ENCODE measurements around the gene WAS. TPM values are rescaled to one million over a fixed set of nuclear protein-coding genes. Genes with fewer than 3 reads are reported as not detected.

Gene WAS
- total RNA-seq, 1 donor from 2014 or later: 0.30 TPM

GRCh38 chrX:48711929-48712505 is 28.4 kb downstream of the WAS start:
- no peak for DNase-seq (ENCODE audit: low read depth)

GRCh38 chrX:48713847-48714246 is 30.2 kb downstream of the WAS start:
- no peak for DNase-seq (ENCODE audit: low read depth)

DNA sequence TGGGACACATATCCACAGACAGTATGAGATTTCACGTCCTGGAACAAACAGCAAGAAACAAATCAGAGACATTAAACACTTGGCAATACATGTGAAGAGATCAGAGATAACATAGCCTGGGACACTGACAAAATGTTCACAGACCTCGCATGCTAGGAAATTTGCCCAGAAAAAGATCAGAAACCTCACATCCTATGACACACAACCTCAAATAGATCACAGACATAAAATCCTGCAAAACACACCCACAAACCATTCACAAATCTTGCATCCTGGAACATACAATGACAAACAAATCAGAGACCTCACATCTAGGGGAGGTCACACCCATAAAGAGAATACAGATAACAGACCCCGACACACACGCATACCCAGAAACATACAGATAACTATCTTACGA is 31.0 kb downstream of the WAS start:
- DNase-seq (ENCODE audit: low read depth): no peak

GRCh38 chrX:48715072-48715471 is 31.5 kb downstream of the WAS start:
- DNase-seq (ENCODE audit: low read depth): no peak

DNA sequence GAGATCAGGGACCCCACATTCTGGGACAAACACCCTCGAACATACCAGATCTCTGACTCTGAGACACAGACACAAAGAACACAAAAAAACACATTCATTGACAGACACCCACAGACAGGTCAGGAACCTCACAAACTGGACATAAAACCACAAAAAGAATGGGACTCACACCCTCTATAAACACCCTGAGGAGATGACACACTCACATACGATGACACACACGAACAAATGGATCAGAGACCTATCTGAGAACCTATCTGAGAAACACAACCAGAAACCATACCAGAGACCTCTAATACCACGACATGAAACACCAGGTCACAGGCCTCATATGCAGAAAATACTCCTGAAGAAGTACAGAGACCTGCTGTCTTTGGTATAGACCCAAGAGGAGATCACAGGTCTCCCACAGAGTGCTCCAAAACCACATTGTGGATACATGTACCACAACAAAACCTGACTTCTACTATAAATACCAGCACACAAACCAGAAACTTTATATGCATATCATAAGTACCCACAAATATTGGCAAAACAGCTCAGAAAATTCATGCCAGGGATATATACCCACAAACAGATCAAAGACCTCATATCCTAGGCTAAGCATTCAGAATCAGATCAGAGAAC is 32.4 kb downstream of the WAS start:
- no peak for DNase-seq (ENCODE audit: low read depth)

- DNase-seq (ENCODE audit: low read depth): no peak
Observed at GRCh38 chrX:48719958-48720357, 36.4 kb downstream of the WAS start.

GRCh38 chrX:48720577-48721250 is 37.1 kb downstream of the WAS start:
- no peak for DNase-seq (ENCODE audit: low read depth)

DNA sequence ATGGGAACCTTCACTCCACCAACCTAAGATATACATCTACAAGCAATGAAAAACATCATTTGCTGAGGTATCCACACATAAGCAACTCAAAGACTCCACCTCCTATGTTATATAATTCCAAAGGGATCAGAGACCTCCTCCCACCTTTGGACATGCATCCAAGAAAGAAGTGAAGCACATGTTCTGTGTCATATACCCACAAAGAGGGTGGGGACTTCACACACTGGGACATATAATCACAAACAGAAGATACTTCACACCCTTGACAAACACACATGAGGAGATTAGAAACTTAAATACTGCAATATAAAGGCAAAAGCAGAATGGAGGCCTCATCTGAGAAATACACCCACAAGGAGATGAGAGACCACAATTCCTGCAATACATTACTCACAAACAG is 38.3 kb downstream of the WAS start:
- no peak for DNase-seq (ENCODE audit: low read depth)

DNA sequence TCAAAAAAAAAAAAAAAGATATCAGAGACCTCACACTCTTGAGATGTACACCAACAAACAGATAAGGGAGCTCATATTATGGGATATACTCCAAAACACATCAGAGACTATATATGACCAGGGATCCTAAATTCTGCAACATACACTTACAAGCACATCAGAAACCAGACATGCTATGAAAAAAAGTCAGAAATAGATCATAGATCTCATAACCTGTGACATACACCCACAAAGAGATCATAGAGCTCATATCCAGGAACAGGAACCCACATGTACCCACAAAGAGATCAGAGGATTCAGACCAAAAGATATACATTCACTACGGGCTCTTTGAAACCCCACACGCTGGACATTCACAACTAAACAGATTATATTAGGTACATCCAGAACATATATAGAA is 43.0 kb downstream of the WAS start:
- no peak for DNase-seq (ENCODE audit: low read depth)

DNA sequence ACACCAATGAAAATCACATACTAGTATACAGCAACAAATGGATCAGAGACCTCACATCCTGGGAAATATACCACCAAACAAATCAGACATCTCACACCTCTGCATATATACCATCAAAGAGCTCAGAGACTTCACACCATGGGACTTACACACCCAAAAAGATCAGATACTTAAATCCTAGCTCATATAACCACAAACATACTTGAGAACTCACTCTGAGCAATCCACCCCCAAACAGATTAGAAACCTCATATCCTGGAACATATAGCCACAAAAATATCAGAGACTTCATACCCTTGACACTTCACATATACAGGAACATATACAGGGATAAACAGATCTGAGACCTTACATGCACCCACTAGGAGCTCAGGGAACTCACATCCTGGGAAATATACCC is 45.1 kb downstream of the WAS start:
- DNase-seq (ENCODE audit: low read depth): no peak

GRCh38 chrX:48736303-48736702 is 52.7 kb downstream of the WAS start:
- DNase-seq (ENCODE audit: low read depth): no peak

DNA sequence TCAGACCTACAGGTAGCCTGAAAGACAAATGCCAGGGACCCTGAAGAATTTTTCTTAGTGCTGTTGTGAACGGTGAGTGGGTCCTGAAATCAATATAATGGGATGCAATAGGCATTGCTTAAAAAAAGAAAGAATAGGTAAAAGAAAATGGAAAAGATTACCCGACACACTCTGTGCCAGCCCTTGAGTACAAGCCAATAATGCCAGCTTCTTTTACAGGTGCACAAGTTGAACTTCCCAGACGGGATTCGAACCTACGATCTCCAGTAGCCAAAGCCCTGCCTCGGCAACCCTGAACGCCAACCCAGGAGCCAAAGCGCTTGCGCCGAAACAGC is 53.2 kb downstream of the WAS start:
- no peak for DNase-seq (ENCODE audit: low read depth)

DNA sequence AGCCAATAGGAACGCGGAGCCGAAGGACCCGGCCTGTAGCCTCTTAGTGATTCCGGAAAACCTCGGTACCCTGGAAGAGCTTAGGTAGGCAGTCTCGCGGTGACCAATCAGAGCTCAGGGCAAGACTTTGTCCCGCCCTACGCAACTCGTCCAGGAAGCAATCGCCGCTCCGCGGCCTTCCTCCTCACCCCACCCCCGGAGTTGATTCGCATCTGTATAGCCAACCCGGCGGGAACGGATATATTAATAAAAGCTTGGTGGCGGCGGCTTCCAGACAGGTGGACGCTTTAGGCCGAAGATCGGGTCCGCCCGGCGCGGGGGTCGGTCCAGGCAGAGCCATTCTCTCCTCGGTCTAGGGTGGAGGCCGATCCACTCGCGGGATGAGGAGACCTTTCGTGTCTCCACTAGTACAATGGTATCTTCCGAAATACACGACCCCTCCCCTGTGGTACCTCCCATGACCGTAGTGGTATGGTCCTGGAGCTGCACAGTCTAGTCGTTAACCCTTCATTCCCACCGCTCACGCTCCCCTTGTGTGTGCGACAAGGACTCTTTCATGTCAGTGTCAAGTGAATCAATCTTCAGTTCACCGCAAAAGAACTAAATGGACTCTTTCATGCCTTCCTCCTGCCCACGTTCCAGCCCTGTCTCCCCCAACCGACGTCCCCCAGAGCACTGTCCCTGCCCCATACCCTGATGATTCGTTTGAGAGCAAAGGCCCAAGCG is 53.8 kb downstream of the WAS start:
- peak; percentile 96 for DNase-seq (ENCODE audit: low read depth)

DNA sequence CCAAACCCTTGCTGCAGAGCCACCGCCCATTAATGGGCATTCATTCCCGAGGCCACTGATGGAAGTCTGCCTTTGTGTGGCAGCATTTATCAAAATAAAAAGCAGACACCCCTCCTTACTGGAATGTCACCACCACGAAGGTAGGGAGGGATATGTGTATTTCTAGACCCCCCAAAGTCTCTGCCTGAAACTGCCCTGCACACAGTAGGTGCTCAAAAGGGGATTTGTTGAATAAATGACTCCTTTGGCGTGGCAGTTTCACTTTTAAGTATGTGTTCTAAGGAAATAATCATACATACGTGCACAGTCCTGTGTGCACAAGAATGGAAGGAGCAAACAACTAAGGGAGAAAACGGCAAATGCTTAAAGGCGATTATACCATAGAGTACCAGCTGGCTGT is 54.3 kb downstream of the WAS start:
- no peak for DNase-seq (ENCODE audit: low read depth)

Other genes with a start within 250 kb of the WAS start
- gene SLC38A5, start 213.5 kb upstream of the WAS start, total RNA-seq: 27.7 and 53.7 TPM in 2 replicates
- gene FTSJ1, start 207.6 kb upstream of the WAS start, total RNA-seq: 48.1 and 92.2 TPM in 2 replicates
- 9.2 and 15.3 TPM in 2 replicates for gene PORCN, start 174.8 kb upstream of the WAS start, total RNA-seq
- gene EBP, start 162.0 kb upstream of the WAS start, total RNA-seq: 19.8 and 203 TPM in 2 replicates
- gene TBC1D25, start 144.1 kb upstream of the WAS start, total RNA-seq: 6.1 and 11.9 TPM in 2 replicates
- gene RBM3, start 109.3 kb upstream of the WAS start, total RNA-seq: 41.2 and 293 TPM in 2 replicates
- gene WDR13, start 86.3 kb upstream of the WAS start, total RNA-seq: 119 and 212 TPM in 2 replicates
- gene SUV39H1, start 12.9 kb downstream of the WAS start, total RNA-seq: 1.9 and 4.3 TPM in 2 replicates
- not detected in 2 replicates for gene GLOD5, start 77.9 kb downstream of the WAS start, total RNA-seq
- gene GATA1, start 102.8 kb downstream of the WAS start, total RNA-seq: not detected in 2 replicates
- gene HDAC6, start 118.3 kb downstream of the WAS start, total RNA-seq: 36.3 and 54.4 TPM in 2 replicates
- gene ERAS, start 142.7 kb downstream of the WAS start, total RNA-seq: 0.20 TPM in 1 of 2 replicates, not detected in the other
- 2.6 and 3.6 TPM in 2 replicates for gene PCSK1N, start 151.8 kb downstream of the WAS start, total RNA-seq
- gene TIMM17B, start 214.0 kb downstream of the WAS start, total RNA-seq: 23.7 and 63.7 TPM in 2 replicates
- gene PQBP1, start 214.1 kb downstream of the WAS start, total RNA-seq: 46.8 and 60.3 TPM in 2 replicates
- 24.8 and 34.1 TPM in 2 replicates for gene SLC35A2, start 227.8 kb downstream of the WAS start, total RNA-seq
- 14.1 and 17.2 TPM in 2 replicates for gene PIM2, start 235.2 kb downstream of the WAS start, total RNA-seq